H7 (cell line): Measurements from ENCODE around the gene MROH8. TPM values are rescaled to one million over a fixed set of nuclear protein-coding genes. Genes with fewer than 3 reads are reported as not detected.
"Not testable (repeated sequence)": the region's sequence is repeated elsewhere in the genome, so short reads cannot be mapped to it uniquely, and the experiment has no call there.

Source experiments
- DNase-seq: peaks from one replicate; pipeline ENCODE4 v3.0.0; 2012
- H3K27me3 ChIP-seq: 2 replicates; pipeline ENCODE4 v1.6.0; 2011; ENCODE audit warnings: mild to moderate bottlenecking, low read length; ENCODE audit not compliant: control insufficient read depth, insufficient read depth
- H3K36me3 ChIP-seq: replicated peaks from 2 replicates; pipeline ENCODE4 v1.5.1; 2011; ENCODE audit warnings: low read length; ENCODE audit not compliant: control insufficient read depth, insufficient read depth
- H3K4me3 ChIP-seq: 2 replicates; pipeline ENCODE4 v1.5.1; 2011; ENCODE audit warnings: low read depth, mild to moderate bottlenecking, control low read depth, low read length, moderate library complexity; ENCODE audit not compliant: insufficient read depth
- total RNA-seq: library from RNA; depleted of rRNA; stranded (reverse); fragments of >200 nt; shearing (Covaris generic); gene quantifications from 2 replicates; pipeline ENCODE4 v1.2.3, GENCODE V29; 2014

Gene MROH8
- total RNA-seq, 1 experiment from 2014 or later, result 1.3 TPM

- Histone ChIP-seq H3K4me3 (no peak overlapping the region), H3K27me3 (no peaks in the 10 kb centered on the region), H3K36me3 (no peaks in the 10 kb centered on the region)
- no peak for DNase-seq
Observed at GRCh38 chr20:37111926-37112455, 67.4 kb downstream of the MROH8 start.

- no peaks in the 10 kb centered on the region for H3K27me3 ChIP-seq
- DNase-seq, result no peak
- no peaks in the 10 kb centered on the region for H3K36me3 ChIP-seq
- no peak overlapping the region for H3K4me3 ChIP-seq
Observed at GRCh38 chr20:37108676-37109075, 70.7 kb downstream of the MROH8 start.

- no peaks in the 10 kb centered on the region for H3K36me3 ChIP-seq
- no peaks in the 10 kb centered on the region for H3K27me3 ChIP-seq
- no peak overlapping the region for H3K4me3 ChIP-seq
- DNase-seq, result no peak
Observed at GRCh38 chr20:37102571-37102970, 76.8 kb downstream of the MROH8 start.

- Histone ChIP-seq H3K27me3 (no peaks in the 10 kb centered on the region), H3K36me3 (peaks cover 2% of the 10 kb centered on the region), H3K4me3 (peak overlapping the region; percentile 75; the same call in 1 of the 2 replicates)
- DNase-seq, result no peak
Observed at GRCh38 chr20:37096415-37097041, 82.8 kb downstream of the MROH8 start.

- Histone ChIP-seq H3K27me3 (no peaks in the 10 kb centered on the region), H3K4me3 (peak within 1 kb of the TSS; percentile 75), H3K36me3 (peaks cover 2% of the 10 kb centered on the region)
- peak; percentile 97 for DNase-seq
Observed at GRCh38 chr20:37095599-37096414, 83.5 kb downstream of the MROH8 start, which contains the start of gene RBL1. Gene RBL1, minus strand, starts transcription at chr20:37095997. Its CDS starts 69 bp downstream, at chr20:37095928.

- DNase-seq, result peak; percentile 33
- Histone ChIP-seq H3K27me3 (no peaks in the 10 kb centered on the region), H3K36me3 (peaks cover 2% of the 10 kb centered on the region), H3K4me3 (peak overlapping the region; percentile 75)
Observed at GRCh38 chr20:37095108-37095598, 84.2 kb downstream of the MROH8 start.

GRCh38 chr20:37090407-37090806 is 88.9 kb downstream of the MROH8 start:
- Histone ChIP-seq H3K27me3 (no peaks in the 10 kb centered on the region), H3K36me3 (peaks cover 2% of the 10 kb centered on the region), H3K4me3 (no peak overlapping the region)
- no peak for DNase-seq

GRCh38 chr20:37081717-37082289 is 97.5 kb downstream of the MROH8 start:
- Histone ChIP-seq H3K4me3 (no peak overlapping the region), H3K36me3 (peaks cover 1% of the 10 kb centered on the region), H3K27me3 (no peaks in the 10 kb centered on the region)
- no peak for DNase-seq

- Histone ChIP-seq H3K27me3 (no peaks in the 10 kb centered on the region), H3K4me3 (no peak overlapping the region), H3K36me3 (no peaks in the 10 kb centered on the region; the same call in 1 of the 2 replicates)
- DNase-seq, result no peak
Observed at GRCh38 chr20:37077009-37077408, 102.3 kb downstream of the MROH8 start.

GRCh38 chr20:37075932-37076685 is 103.2 kb downstream of the MROH8 start:
- no peak for DNase-seq
- H3K27me3 ChIP-seq, result no peaks in the 10 kb centered on the region
- no peaks in the 10 kb centered on the region for H3K36me3 ChIP-seq
- H3K4me3 ChIP-seq, result no peak overlapping the region

- H3K4me3 ChIP-seq, result no peak overlapping the region
- no peaks in the 10 kb centered on the region for H3K27me3 ChIP-seq
- no peak for DNase-seq
- H3K36me3 ChIP-seq, result no peaks in the 10 kb centered on the region
Observed at GRCh38 chr20:37072293-37073196, 106.8 kb downstream of the MROH8 start.

- Histone ChIP-seq H3K27me3 (no peaks in the 10 kb centered on the region), H3K4me3 (no peak overlapping the region), H3K36me3 (no peaks in the 10 kb centered on the region; the same call in 1 of the 2 replicates)
- no peak for DNase-seq
Observed at GRCh38 chr20:37071481-37071911, 107.9 kb downstream of the MROH8 start.

- not testable (repeated sequence) for H3K27me3 ChIP-seq, H3K4me3 ChIP-seq, H3K36me3 ChIP-seq, DNase-seq
Observed at GRCh38 chr20:37069563-37069962, 109.8 kb downstream of the MROH8 start.
